Measurements from ENCODE around the gene VIPR2. TPM values are rescaled to one million over a fixed set of nuclear protein-coding genes. Genes with fewer than 3 reads are reported as not detected.

Gene VIPR2
- polyA plus RNA-seq, 1 donor from 2014 or later: 0.51 TPM

DNA sequence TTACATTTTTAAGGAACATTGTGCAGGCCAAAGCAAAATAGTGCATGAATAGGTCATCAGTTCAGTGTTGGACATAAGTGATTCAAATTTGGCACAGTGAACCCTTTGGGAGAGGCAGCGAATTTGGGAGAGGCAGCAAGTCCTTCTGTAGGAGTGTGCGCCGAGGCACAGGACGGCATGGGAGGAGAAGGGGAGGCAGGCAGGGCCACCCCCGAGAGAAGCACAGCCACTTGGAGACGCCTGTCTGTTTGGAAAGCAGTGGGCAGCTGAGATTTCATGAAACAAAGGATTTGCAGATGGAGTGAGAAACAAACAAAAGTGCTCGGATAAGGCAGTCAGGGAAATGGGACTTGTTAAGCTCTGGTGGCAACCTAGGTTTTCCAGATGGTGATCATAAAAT lies 30.6 kb downstream of the VIPR2 start:
- no peaks in the 10 kb centered on the region for H3F3A ChIP-seq (ENCODE audit: insufficient read depth, low read length, poor library complexity, severe bottlenecking)
- no peak overlapping the region for H3K4me3 ChIP-seq (ENCODE audit: low read length)
- no peaks in the 10 kb centered on the region for H3K36me3 ChIP-seq (ENCODE audit: insufficient read depth, low read length)
- H2AFZ ChIP-seq (ENCODE audit: low read depth, low read length): no peak overlapping the region
- H3K79me2 ChIP-seq (replicated peaks; ENCODE audit: insufficient read depth, low read length): no peaks in the 10 kb centered on the region
- no peak overlapping the region for H3K27ac ChIP-seq (ENCODE audit: low read length)
- no peaks in the 10 kb centered on the region for H4K20me1 ChIP-seq (ENCODE audit: insufficient read depth)
- H3K9me2 ChIP-seq (ENCODE audit: insufficient read depth, low read length): no peaks in the 10 kb centered on the region
- H3K27me3 ChIP-seq (ENCODE audit: insufficient read depth, low read depth, low read length): no peaks in the 10 kb centered on the region
- no peak overlapping the region for H3K4me2 ChIP-seq (ENCODE audit: low read length)
- no peak overlapping the region for H3K9ac ChIP-seq (ENCODE audit: low read length)
- no peaks in the 10 kb centered on the region for H3K9me3 ChIP-seq (ENCODE audit: low read length)
- TF ChIP-seq TAF1 (IDR thresholded peaks at IDR 0.05; ENCODE audit: low read depth) (no peak), SMC3 (conservative IDR thresholded peaks at IDR 0.05; ENCODE audit: poor library complexity) (no peak), MXI1 (conservative IDR thresholded peaks at IDR 0.05; ENCODE audit: poor library complexity, severe bottlenecking) (no peak), EZH2 (IDR thresholded peaks at IDR 0.05; ENCODE audit: borderline replicate concordance, insufficient read depth, low read length, poor library complexity, severe bottlenecking) (no peak), EP300 (conservative IDR thresholded peaks at IDR 0.05; ENCODE audit: poor library complexity, severe bottlenecking) (no peak), RAD21 (conservative IDR thresholded peaks at IDR 0.05) (no peak), POLR2AphosphoS5 (IDR thresholded peaks at IDR 0.05) (no peak)
- TF ChIP-seq, protein P1, sequence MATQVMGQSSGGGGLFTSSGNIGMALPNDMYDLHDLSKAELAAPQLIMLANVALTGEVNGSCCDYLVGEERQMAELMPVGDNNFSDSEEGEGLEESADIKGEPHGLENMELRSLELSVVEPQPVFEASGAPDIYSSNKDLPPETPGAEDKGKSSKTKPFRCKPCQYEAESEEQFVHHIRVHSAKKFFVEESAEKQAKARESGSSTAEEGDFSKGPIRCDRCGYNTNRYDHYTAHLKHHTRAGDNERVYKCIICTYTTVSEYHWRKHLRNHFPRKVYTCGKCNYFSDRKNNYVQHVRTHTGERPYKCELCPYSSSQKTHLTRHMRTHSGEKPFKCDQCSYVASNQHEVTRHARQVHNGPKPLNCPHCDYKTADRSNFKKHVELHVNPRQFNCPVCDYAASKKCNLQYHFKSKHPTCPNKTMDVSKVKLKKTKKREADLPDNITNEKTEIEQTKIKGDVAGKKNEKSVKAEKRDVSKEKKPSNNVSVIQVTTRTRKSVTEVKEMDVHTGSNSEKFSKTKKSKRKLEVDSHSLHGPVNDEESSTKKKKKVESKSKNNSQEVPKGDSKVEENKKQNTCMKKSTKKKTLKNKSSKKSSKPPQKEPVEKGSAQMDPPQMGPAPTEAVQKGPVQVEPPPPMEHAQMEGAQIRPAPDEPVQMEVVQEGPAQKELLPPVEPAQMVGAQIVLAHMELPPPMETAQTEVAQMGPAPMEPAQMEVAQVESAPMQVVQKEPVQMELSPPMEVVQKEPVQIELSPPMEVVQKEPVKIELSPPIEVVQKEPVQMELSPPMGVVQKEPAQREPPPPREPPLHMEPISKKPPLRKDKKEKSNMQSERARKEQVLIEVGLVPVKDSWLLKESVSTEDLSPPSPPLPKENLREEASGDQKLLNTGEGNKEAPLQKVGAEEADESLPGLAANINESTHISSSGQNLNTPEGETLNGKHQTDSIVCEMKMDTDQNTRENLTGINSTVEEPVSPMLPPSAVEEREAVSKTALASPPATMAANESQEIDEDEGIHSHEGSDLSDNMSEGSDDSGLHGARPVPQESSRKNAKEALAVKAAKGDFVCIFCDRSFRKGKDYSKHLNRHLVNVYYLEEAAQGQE (IDR thresholded peaks at IDR 0.05; ENCODE audit: borderline replicate concordance): no peak
- TF ChIP-seq, protein P2, sequence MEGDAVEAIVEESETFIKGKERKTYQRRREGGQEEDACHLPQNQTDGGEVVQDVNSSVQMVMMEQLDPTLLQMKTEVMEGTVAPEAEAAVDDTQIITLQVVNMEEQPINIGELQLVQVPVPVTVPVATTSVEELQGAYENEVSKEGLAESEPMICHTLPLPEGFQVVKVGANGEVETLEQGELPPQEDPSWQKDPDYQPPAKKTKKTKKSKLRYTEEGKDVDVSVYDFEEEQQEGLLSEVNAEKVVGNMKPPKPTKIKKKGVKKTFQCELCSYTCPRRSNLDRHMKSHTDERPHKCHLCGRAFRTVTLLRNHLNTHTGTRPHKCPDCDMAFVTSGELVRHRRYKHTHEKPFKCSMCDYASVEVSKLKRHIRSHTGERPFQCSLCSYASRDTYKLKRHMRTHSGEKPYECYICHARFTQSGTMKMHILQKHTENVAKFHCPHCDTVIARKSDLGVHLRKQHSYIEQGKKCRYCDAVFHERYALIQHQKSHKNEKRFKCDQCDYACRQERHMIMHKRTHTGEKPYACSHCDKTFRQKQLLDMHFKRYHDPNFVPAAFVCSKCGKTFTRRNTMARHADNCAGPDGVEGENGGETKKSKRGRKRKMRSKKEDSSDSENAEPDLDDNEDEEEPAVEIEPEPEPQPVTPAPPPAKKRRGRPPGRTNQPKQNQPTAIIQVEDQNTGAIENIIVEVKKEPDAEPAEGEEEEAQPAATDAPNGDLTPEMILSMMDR (IDR thresholded peaks at IDR 0.05; ENCODE audit: poor library complexity, severe bottlenecking): no peak

- Histone ChIP-seq H3K27me3 (ENCODE audit: insufficient read depth, low read depth, low read length) (no peaks in the 10 kb centered on the region), H3K9me2 (ENCODE audit: insufficient read depth, low read length) (no peaks in the 10 kb centered on the region), H3K36me3 (ENCODE audit: insufficient read depth, low read length) (no peaks in the 10 kb centered on the region), H4K20me1 (ENCODE audit: insufficient read depth) (no peaks in the 10 kb centered on the region), H3K4me3 (ENCODE audit: low read length) (no peak overlapping the region), H3K79me2 (replicated peaks; ENCODE audit: insufficient read depth, low read length) (no peaks in the 10 kb centered on the region), H2AFZ (ENCODE audit: low read depth, low read length) (no peak overlapping the region), H3K4me2 (ENCODE audit: low read length) (no peak overlapping the region), H3K9me3 (ENCODE audit: low read length) (no peaks in the 10 kb centered on the region), H3K27ac (ENCODE audit: low read length) (no peak overlapping the region), H3F3A (ENCODE audit: insufficient read depth, low read length, poor library complexity, severe bottlenecking) (no peaks in the 10 kb centered on the region), H3K9ac (ENCODE audit: low read length) (no peak overlapping the region)
- TF ChIP-seq POLR2AphosphoS5 (IDR thresholded peaks at IDR 0.05) (no peak), TAF1 (IDR thresholded peaks at IDR 0.05; ENCODE audit: low read depth) (no peak)
These were observed 31.6 kb downstream of the VIPR2 start for GRCh38 chr7:159113056-159113455.

All from neural cell (in vitro differentiated cells).